ENCODE results near the gene ZNF316. TPM values are rescaled to one million over a fixed set of nuclear protein-coding genes. Genes with fewer than 3 reads are reported as not detected.

Gene ZNF316
- total RNA-seq, 1 experiment from 2014 or later = 15.1 TPM

- TF ChIP-seq, protein P1, sequence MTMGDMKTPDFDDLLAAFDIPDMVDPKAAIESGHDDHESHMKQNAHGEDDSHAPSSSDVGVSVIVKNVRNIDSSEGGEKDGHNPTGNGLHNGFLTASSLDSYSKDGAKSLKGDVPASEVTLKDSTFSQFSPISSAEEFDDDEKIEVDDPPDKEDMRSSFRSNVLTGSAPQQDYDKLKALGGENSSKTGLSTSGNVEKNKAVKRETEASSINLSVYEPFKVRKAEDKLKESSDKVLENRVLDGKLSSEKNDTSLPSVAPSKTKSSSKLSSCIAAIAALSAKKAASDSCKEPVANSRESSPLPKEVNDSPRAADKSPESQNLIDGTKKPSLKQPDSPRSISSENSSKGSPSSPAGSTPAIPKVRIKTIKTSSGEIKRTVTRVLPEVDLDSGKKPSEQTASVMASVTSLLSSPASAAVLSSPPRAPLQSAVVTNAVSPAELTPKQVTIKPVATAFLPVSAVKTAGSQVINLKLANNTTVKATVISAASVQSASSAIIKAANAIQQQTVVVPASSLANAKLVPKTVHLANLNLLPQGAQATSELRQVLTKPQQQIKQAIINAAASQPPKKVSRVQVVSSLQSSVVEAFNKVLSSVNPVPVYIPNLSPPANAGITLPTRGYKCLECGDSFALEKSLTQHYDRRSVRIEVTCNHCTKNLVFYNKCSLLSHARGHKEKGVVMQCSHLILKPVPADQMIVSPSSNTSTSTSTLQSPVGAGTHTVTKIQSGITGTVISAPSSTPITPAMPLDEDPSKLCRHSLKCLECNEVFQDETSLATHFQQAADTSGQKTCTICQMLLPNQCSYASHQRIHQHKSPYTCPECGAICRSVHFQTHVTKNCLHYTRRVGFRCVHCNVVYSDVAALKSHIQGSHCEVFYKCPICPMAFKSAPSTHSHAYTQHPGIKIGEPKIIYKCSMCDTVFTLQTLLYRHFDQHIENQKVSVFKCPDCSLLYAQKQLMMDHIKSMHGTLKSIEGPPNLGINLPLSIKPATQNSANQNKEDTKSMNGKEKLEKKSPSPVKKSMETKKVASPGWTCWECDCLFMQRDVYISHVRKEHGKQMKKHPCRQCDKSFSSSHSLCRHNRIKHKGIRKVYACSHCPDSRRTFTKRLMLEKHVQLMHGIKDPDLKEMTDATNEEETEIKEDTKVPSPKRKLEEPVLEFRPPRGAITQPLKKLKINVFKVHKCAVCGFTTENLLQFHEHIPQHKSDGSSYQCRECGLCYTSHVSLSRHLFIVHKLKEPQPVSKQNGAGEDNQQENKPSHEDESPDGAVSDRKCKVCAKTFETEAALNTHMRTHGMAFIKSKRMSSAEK (CRISPR knock-in tag; IDR thresholded peaks at IDR 0.05; ENCODE audit: borderline replicate concordance) = no peak
- no peak for TF ChIP-seq USF2 (CRISPR knock-in tag; IDR thresholded peaks at IDR 0.05)
- TF ChIP-seq PRRX2 (CRISPR knock-in tag; IDR thresholded peaks at IDR 0.05) = no peak
- TF ChIP-seq ZBTB21 (CRISPR knock-in tag; IDR thresholded peaks at IDR 0.05; ENCODE audit: borderline replicate concordance) = no peak
- TF ChIP-seq ZNF317 (CRISPR knock-in tag; IDR thresholded peaks at IDR 0.05; ENCODE audit: borderline replicate concordance, low read depth) = no peak
- TF ChIP-seq, protein P2, sequence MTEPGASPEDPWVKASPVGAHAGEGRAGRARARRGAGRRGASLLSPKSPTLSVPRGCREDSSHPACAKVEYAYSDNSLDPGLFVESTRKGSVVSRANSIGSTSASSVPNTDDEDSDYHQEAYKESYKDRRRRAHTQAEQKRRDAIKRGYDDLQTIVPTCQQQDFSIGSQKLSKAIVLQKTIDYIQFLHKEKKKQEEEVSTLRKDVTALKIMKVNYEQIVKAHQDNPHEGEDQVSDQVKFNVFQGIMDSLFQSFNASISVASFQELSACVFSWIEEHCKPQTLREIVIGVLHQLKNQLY (CRISPR knock-in tag; IDR thresholded peaks at IDR 0.05) = no peak
- TF ChIP-seq FOXP1 (CRISPR knock-in tag; IDR thresholded peaks at IDR 0.05; ENCODE audit: borderline replicate concordance) = no peak
- no peak for TF ChIP-seq ARID4B (CRISPR knock-in tag; IDR thresholded peaks at IDR 0.05; ENCODE audit: borderline replicate concordance)
- no peak for TF ChIP-seq ETV6 (CRISPR knock-in tag; IDR thresholded peaks at IDR 0.05)
- no peak for TF ChIP-seq TEAD1 (CRISPR knock-in tag; IDR thresholded peaks at IDR 0.05)
- TF ChIP-seq E2F5 (CRISPR knock-in tag; IDR thresholded peaks at IDR 0.05) = no peak
- TF ChIP-seq ZNF138 (CRISPR knock-in tag; conservative IDR thresholded peaks at IDR 0.05) = no peak
Measured at GRCh38 chr7:6607651-6608051, 29.5 kb upstream of the ZNF316 start (continued).

GRCh38 chr7:6608081-6608480 is 29.0 kb upstream of the ZNF316 start:
- no peak for TF ChIP-seq GABPB1 (CRISPR knock-in tag; IDR thresholded peaks at IDR 0.05)
- TF ChIP-seq ZNF671 (CRISPR knock-in tag; IDR thresholded peaks at IDR 0.05) = no peak
- TF ChIP-seq ZNF232 (CRISPR knock-in tag; IDR thresholded peaks at IDR 0.05) = no peak
- no peak for TF ChIP-seq TEAD4 (CRISPR knock-in tag; IDR thresholded peaks at IDR 0.05)
- TF ChIP-seq ZMAT4 (CRISPR knock-in tag; IDR thresholded peaks at IDR 0.05) = no peak
- TF ChIP-seq EMX1 (CRISPR knock-in tag; IDR thresholded peaks at IDR 0.05) = no peak
- TF ChIP-seq SP1 (CRISPR knock-in tag; conservative IDR thresholded peaks at IDR 0.05) = no peak
- H3K27ac Mint-ChIP-seq = no peak overlapping the region
- ChIA-PET CTCF (interaction anchor here (1.8 kb wide), 1 partner anchor 18 kb away, joined by 5 read pairs; the partner anchor contains the start of gene INTS15), POLR2A (no interaction called here)
- H3K9me3 Mint-ChIP-seq = no peaks in the 10 kb centered on the region
- H3K36me3 Mint-ChIP-seq = peaks cover 7% of the 10 kb centered on the region
- H3K4me1 Mint-ChIP-seq = no peaks in the 10 kb centered on the region
- no peak for DNase-seq (ENCODE audit: low spot score)
- ATAC-seq = no peak
- H3K4me3 Mint-ChIP-seq = no peak overlapping the region
- H3K27me3 Mint-ChIP-seq (ENCODE audit: low read depth) = no peaks in the 10 kb centered on the region

Data from WTC11 (cell line).